Stimulated activated CD4-positive, alpha-beta T cell treated with anti-CD3 and anti-CD28 coated beads, Interleukin-15, amount 100 ng/mL, for 24 hours (primary cell): ENCODE measurements around the gene FBXW9.
A peak's percentile ranks its signal among the peaks of the same experiment; 100 is the strongest.
"Not testable (repeated sequence)": the region's sequence is repeated elsewhere in the genome, so short reads cannot be mapped to it uniquely, and the experiment has no call there.

Experiments used
- DNase-seq: peaks from one replicate; pipeline ENCODE4 v3.0.0-alpha.2; 2020

Gene FBXW9

GRCh38 chr19:12715102-12715501 is 18.7 kb upstream of the FBXW9 start:
- no peak for DNase-seq

GRCh38 chr19:12713304-12713703 is 16.9 kb upstream of the FBXW9 start:
- not testable (repeated sequence) for DNase-seq

GRCh38 chr19:12712077-12712476 is 15.6 kb upstream of the FBXW9 start:
- DNase-seq, result not testable (repeated sequence)

DNA sequence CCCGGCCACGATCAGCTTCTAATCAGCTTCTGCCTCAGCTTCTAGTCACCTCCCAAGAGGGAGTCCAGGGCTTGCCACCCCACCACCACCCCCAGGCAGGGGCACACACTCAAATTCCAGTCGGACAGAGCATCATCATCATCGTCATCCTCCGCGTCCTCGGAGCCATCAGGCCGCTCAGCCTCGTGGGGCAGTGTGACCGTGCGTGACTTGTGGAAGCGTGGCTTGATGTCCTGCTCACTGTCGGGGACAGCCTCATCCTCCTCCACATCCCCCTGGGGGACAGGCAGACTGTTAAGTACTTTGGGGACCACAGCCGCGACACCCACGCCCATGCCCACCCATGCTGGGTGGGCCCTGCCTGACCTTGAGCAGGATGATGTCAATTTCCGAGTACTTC is 14.8 kb upstream of the FBXW9 start:
- DNase-seq, result no peak

GRCh38 chr19:12708641-12709040 is 12.2 kb upstream of the FBXW9 start:
- no peak for DNase-seq

GRCh38 chr19:12706332-12706718 is 9.9 kb upstream of the FBXW9 start:
- no peak for DNase-seq

- no peak for DNase-seq
Measured at GRCh38 chr19:12705654-12706331, 9.4 kb upstream of the FBXW9 start.

DNA sequence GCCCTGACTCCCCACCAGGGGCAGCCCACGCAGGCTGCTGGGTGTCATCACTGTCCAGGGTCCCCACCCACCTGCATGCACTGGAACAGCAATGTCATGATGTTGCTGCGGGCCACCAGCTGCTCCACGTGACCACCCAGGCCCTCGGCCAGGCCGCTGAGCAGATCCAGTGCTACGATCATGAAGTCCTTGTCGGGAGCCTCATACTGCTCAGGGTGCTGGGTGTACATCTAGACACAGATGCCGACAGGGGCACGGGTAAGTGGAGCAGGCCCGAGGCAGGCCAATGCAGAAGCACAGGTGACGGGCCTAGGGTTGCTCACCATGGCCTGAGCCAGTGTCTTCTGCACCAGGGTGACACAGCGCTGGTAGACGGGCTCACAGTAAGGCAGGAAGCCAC is 8.7 kb upstream of the FBXW9 start:
- DNase-seq, result no peak

GRCh38 chr19:12703046-12703445 is 6.6 kb upstream of the FBXW9 start:
- peak; percentile 48 for DNase-seq

- DNase-seq, result no peak
Measured at GRCh38 chr19:12701596-12702282, 5.3 kb upstream of the FBXW9 start.

GRCh38 chr19:12698138-12698537 is 1.7 kb upstream of the FBXW9 start:
- no peak for DNase-seq

DNA sequence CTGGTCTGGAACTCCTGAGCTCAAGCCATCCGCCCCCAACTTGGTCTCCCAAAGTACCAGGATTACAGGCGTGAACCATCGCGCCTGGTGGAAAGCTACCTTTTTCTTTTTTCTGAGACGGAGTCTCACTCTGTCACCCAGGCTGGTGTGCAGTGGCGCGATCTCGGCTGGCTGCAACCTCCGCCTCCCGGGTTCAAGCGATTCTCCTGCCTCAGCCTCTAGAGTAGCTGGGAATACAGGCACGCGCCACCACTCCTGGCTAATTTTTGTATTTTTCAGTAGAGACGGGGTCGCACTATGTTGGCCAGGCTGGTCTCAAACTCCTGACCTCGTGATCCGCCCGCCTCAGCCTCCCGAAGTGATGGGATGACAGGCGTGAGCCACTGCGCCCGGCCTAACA is 994 bp upstream of the FBXW9 start:
- DNase-seq, result not testable (repeated sequence)

DNA sequence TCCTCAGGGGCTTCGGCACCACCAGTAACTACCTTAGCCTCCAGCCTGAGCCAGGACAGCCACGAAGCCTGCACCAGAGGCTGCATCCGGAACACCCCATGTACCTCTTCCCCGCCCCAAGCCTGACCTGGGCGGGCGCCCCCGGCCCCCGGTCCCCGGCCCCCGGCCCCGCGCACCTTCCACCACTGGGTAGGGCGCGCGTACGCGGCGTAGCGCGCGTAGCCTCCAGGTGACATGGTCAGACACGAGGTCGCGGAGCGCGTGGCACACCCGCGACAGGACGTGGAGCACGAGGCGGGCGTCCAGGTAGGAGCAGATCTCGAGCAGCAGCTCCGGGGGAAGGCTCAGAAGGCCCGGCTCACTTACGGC is 450 bp downstream of the FBXW9 start:
- DNase-seq, result peak; percentile 43

GRCh38 chr19:12695514-12695913 is 917 bp downstream of the FBXW9 start:
- DNase-seq, result no peak

DNA sequence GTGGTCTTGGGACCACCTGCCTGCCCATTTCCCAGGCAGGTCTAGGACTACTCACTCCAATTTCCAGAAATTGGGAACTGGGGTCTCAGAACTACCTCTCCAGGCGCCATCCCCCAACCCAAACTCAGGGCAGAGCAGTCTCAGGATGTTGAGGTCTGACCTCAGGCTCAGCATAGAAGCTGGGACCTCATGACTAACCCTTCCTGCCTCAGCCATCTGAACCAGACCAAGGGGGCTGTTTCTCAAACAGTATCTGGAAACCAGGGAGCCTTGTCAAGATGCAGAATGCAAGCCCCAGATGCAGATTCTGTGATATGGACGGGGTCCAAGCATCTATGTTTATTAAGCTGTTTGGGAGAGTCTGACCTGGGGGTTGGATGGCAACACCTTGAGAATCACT is 1.3 kb downstream of the FBXW9 start:
- DNase-seq, result no peak

- no peak for DNase-seq
Measured at GRCh38 chr19:12694641-12695040, 1.8 kb downstream of the FBXW9 start.

- no peak for DNase-seq
Measured at GRCh38 chr19:12692960-12693359, 3.5 kb downstream of the FBXW9 start.

- no peak for DNase-seq
Measured at GRCh38 chr19:12689581-12690216, 6.7 kb downstream of the FBXW9 start.

DNA sequence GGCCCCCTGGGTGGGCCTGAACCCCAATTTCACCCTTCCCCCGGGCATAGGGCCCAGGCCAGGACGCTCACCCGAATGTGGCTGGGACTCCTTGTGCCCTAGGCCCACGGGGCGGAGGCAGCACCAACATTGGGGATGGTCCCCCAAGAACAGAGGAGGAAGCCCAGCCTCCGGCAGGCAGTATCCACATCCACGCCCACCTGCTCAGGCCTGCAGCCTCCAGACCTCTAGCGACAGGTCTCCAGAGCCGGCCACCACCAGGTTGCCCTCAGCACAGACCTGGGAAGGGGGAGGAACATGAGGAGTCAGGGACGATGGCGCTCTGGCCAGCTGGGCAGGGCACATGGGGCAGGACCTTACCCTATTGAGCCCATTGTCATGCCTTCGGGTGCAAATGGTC is 7.4 kb downstream of the FBXW9 start:
- DNase-seq, result no peak

DNA sequence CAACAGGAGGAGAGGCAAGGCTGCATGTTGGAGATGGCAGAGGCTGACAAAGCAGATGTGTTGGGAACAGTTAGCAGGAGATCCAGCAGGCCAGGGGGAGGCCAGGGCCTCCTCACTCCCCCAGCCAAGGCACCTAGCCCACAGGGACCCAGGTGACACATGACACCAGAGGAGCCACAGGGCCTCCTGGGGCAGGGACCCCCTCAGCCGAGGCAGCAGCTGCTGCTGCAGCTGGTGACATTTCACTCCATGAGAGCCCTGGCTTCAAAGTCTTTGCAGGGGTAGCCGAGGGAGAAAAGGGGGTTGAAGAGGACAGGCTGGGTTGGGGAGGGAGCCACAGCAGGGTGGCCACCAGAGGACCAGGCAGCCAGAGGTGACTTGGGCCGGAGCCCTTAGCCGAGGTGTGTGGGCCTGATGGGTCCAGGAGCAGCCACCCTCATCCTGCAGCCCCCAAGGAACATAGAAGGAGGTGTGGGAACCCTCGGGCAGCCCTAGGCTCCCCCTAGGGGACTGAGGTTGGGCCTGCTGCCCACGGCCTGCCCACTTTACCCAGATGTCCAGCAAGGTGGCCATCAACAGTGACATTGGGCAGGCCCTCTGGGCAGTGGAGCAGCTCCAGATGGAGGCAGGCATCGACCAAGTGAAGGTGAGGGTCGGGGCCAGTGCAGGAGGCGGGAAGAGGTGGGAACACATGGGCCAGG is 8.8 kb downstream of the FBXW9 start, which contains the start of gene GNG14:
GNG14 (plus strand) TSS at position 503 of the 701 bp plus-strand sequence; CDS start at position 554, 51 bp downstream.
- DNase-seq, result no peak

DNA sequence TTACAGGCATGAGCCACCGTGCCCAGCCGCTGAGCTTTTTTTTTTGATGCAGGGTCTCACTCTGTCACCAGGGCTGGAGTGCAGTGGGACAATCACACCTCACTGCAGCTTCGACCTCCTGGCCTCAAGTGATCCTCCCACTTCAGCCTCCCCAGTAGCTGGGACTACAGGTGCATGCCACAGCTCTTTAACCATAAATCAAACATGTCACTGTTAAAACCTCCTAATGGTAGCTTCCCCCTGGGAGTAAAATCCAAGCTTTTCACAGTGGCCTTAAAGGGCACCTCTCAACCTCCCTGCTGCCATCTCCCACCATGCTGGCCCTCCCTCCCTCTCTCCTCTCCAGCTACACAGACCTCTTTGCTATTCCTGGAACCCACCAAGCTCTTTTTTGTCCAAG is 10.6 kb downstream of the FBXW9 start:
- no peak for DNase-seq

- DNase-seq, result peak; percentile 93
Measured at GRCh38 chr19:12681074-12681987, 15.1 kb downstream of the FBXW9 start, which contains the start of gene DHPS. TSS of gene DHPS (minus strand) at chr19:12681880. CDS start at chr19:12681766, 114 bp downstream.
